ENCODE data around the gene CPHXL2. TPM values are rescaled to one million over a fixed set of nuclear protein-coding genes. Genes with fewer than 3 reads are reported as not detected.

CPHXL2 gene
- total RNA-seq, 1 donor from 2014 or later, result not detected

DNA sequence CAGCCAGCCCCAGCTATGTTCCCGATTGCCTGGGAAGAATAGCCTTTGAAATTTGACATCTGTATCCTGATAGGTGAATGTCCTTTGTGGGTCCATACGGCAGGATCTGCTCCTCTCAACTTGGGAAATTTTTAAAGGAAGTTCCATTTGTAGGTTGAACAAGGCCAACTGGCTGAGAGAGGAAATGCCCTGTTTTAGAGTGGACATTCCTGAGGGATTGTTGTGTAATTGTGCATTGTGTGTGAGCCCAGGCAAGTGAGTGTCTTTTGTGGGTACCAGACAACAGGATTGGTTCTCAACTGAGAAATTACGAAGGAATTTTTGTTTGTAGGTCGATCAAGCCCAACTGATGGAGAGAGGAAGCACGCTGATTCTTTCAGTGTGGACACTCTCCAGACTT, 2.6 kb upstream of the CPHXL2 start:
- Histone ChIP-seq H3K27ac (no peak overlapping the region), H3K4me3 (no peak overlapping the region), H3K9me3 (no peaks in the 10 kb centered on the region), H3K36me3 (no peaks in the 10 kb centered on the region), H3K4me1 (no peaks in the 10 kb centered on the region), H3K27me3 (no peaks in the 10 kb centered on the region)
- DNase-seq (no peak), ATAC-seq (no peak)
- TF ChIP-seq, protein P1, sequence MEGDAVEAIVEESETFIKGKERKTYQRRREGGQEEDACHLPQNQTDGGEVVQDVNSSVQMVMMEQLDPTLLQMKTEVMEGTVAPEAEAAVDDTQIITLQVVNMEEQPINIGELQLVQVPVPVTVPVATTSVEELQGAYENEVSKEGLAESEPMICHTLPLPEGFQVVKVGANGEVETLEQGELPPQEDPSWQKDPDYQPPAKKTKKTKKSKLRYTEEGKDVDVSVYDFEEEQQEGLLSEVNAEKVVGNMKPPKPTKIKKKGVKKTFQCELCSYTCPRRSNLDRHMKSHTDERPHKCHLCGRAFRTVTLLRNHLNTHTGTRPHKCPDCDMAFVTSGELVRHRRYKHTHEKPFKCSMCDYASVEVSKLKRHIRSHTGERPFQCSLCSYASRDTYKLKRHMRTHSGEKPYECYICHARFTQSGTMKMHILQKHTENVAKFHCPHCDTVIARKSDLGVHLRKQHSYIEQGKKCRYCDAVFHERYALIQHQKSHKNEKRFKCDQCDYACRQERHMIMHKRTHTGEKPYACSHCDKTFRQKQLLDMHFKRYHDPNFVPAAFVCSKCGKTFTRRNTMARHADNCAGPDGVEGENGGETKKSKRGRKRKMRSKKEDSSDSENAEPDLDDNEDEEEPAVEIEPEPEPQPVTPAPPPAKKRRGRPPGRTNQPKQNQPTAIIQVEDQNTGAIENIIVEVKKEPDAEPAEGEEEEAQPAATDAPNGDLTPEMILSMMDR (IDR thresholded peaks at IDR 0.05), result no peak
- intact Hi-C loops (cut with DNase I), result no loop called here

DNA sequence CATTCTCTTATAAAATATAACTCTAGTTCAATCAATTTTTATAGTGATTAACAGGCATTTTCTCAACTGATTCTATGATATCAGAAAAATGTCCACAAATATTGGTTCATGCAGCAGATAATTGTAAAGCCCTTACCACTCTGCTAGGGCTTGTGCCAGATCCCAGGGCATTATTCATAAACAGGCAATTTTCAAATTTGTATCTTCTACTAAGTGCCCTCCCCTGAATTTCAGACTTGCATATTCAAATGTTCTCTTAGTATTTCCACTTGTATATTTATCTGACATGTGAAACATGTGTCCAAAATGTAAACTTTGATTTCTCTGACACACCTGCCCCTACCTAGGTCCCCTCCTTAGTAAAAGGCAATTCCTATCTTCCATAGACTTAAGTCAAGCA, 9.3 kb downstream of the CPHXL2 start:
- intact Hi-C loops (cut with DNase I), result no loop called here
- no peak for ATAC-seq
- no peaks in the 10 kb centered on the region for H3K4me1 ChIP-seq

DNA sequence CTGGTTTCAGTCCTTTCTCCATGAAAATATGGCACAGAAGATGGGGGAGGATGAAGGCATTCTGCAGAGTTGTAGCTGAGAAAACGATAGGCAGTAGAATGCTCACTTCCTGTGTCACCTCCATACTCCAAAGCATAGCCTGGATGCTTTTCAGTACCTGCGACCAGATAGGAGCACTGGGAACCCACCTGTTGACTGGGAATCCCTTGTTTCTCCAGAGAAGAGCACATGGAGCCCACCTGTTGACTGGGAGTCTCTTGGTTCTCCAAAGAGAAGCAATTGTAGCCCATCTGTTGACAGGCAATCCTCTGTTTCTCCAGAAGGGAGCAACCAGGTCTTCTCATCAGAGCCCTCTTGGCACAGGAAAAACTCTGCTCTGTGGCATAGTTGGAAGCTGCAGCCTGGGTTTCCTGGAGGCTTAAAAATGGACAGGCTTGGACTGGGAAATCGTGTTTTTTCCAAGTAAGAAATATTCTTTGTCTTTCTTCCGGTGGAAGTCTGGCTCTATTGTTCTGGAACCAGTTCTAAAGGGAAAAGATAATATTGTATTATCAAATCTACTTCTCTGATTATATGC, 16.0 kb downstream of the CPHXL2 start:
- DNase-seq (no peak), ATAC-seq (no peak)
- no peaks in the 10 kb centered on the region for H3K9me3 ChIP-seq
- intact Hi-C loops (cut with DNase I), result no loop called here
- H3K4me3 ChIP-seq, result no peak overlapping the region
- H3K36me3 ChIP-seq, result peaks cover 58% of the 10 kb centered on the region
- H3K27me3 ChIP-seq, result no peaks in the 10 kb centered on the region
- H3K4me1 ChIP-seq, result no peaks in the 10 kb centered on the region
- TF ChIP-seq, protein P1 (IDR thresholded peaks at IDR 0.05), result no peak
- peak overlapping the region; percentile 42 for H3K27ac ChIP-seq

More for the DNA sequence above, 9.3 kb downstream of the CPHXL2 start:
- Histone ChIP-seq H3K9me3 (no peaks in the 10 kb centered on the region), H3K4me3 (no peak overlapping the region), H3K27me3 (no peaks in the 10 kb centered on the region), H3K36me3 (no peaks in the 10 kb centered on the region), H3K27ac (no peak overlapping the region)
- TF ChIP-seq, protein P1 (IDR thresholded peaks at IDR 0.05), result no peak
- DNase-seq, result no peak

DNA sequence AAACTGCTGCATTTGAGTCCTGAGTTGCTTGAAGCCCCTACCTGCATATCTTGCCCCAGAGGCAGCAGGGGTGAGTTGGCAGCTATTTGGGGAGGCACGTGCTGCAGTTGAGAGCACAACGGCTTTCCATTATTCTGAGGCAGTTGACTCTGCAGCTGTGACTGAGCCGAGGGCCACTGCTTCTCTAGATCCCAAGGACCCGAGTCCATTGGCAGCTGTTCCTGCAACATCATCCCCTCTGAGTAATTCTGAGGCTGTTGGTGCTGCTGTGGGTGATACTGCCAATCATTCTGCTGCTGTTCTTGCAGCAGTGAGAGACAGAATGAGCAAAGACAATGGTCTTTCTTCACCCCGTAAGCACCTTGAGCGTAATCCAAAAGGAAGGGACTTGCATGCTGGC, 16.5 kb downstream of the CPHXL2 start:
- DNase-seq, result no peak
- no peaks in the 10 kb centered on the region for H3K9me3 ChIP-seq
- H3K4me1 ChIP-seq, result no peaks in the 10 kb centered on the region
- H3K36me3 ChIP-seq, result peaks cover 63% of the 10 kb centered on the region
- TF ChIP-seq, protein P1 (IDR thresholded peaks at IDR 0.05), result no peak
- intact Hi-C loops (cut with DNase I), result no loop called here
- no peak for ATAC-seq
- H3K27me3 ChIP-seq, result no peaks in the 10 kb centered on the region
- no peak overlapping the region for H3K4me3 ChIP-seq
- H3K27ac ChIP-seq, result no peak overlapping the region

DNA sequence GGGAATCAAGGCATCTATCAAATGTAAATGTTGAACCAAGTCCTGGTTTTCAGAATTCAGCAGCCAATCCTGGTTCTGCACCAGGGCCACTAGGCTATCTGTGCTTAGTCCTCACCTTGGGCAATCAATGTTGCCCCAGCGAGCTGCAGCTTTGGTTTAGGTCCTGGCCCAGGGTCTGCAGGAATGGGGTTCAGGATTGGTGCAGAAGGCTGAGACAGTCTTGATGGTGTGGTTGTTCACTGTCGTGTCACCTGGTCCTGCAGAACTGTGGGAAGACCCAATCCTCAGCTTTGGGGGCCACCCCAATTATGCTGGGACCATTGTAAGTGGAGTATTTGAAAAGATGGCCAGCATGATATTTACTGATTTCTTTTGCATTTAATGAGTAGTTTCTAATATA, 18.6 kb downstream of the CPHXL2 start:
- TF ChIP-seq, protein P1 (IDR thresholded peaks at IDR 0.05), result no peak
- DNase-seq (no peak), ATAC-seq (no peak)
- Histone ChIP-seq H3K27ac (no peak overlapping the region), H3K9me3 (no peaks in the 10 kb centered on the region), H3K27me3 (no peaks in the 10 kb centered on the region), H3K4me1 (peaks cover 6% of the 10 kb centered on the region), H3K4me3 (no peak overlapping the region), H3K36me3 (peaks cover 76% of the 10 kb centered on the region)
- intact Hi-C loops (cut with DNase I), result no loop called here

DNA sequence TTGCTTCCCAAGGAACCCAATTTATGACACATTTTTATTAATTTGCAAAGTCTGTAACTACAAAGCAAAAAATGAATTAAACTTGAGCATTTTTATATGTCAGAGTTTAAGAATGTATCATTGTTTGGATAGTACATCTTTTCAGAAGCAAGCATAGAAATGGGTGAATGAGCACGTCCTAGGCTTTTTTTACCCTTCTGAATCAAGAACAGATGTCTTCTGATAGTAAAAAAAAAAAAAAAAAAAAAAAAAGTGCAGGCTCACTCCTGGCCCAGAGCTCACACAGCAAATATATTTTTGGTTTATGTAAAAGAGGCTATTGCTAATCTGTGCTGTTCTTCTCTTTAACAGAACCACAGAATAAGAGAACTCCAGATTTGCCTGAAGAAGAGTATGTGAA, 22.9 kb downstream of the CPHXL2 start:
- no peak overlapping the region for H3K27ac ChIP-seq
- DNase-seq, result no peak
- no peak for ATAC-seq
- H3K27me3 ChIP-seq, result no peaks in the 10 kb centered on the region
- H3K9me3 ChIP-seq, result no peaks in the 10 kb centered on the region
- TF ChIP-seq, protein P1 (IDR thresholded peaks at IDR 0.05), result no peak
- H3K4me3 ChIP-seq, result no peak overlapping the region
- intact Hi-C loops (cut with DNase I), result no loop called here
- peaks cover 36% of the 10 kb centered on the region for H3K4me1 ChIP-seq
- peaks cover 49% of the 10 kb centered on the region for H3K36me3 ChIP-seq

Data from upper lobe of right lung (tissue), 1 donor.